GM12872 (cell line): ENCODE measurements around the gene RHOT2.

Experiments
- TF ChIP-seq, protein P1 (sequence below): IDR thresholded peaks from 3 replicates; pipeline ENCODE4 v1.5.1; 2011; ENCODE audit warnings: low read depth, mild to moderate bottlenecking, low read length, moderate library complexity; ENCODE audit not compliant: insufficient read depth

The RHOT2 gene

GRCh38 chr16:670485-671352 is 2.8 kb downstream of the RHOT2 start:
- TF ChIP-seq, protein P1, sequence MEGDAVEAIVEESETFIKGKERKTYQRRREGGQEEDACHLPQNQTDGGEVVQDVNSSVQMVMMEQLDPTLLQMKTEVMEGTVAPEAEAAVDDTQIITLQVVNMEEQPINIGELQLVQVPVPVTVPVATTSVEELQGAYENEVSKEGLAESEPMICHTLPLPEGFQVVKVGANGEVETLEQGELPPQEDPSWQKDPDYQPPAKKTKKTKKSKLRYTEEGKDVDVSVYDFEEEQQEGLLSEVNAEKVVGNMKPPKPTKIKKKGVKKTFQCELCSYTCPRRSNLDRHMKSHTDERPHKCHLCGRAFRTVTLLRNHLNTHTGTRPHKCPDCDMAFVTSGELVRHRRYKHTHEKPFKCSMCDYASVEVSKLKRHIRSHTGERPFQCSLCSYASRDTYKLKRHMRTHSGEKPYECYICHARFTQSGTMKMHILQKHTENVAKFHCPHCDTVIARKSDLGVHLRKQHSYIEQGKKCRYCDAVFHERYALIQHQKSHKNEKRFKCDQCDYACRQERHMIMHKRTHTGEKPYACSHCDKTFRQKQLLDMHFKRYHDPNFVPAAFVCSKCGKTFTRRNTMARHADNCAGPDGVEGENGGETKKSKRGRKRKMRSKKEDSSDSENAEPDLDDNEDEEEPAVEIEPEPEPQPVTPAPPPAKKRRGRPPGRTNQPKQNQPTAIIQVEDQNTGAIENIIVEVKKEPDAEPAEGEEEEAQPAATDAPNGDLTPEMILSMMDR = no peak

DNA sequence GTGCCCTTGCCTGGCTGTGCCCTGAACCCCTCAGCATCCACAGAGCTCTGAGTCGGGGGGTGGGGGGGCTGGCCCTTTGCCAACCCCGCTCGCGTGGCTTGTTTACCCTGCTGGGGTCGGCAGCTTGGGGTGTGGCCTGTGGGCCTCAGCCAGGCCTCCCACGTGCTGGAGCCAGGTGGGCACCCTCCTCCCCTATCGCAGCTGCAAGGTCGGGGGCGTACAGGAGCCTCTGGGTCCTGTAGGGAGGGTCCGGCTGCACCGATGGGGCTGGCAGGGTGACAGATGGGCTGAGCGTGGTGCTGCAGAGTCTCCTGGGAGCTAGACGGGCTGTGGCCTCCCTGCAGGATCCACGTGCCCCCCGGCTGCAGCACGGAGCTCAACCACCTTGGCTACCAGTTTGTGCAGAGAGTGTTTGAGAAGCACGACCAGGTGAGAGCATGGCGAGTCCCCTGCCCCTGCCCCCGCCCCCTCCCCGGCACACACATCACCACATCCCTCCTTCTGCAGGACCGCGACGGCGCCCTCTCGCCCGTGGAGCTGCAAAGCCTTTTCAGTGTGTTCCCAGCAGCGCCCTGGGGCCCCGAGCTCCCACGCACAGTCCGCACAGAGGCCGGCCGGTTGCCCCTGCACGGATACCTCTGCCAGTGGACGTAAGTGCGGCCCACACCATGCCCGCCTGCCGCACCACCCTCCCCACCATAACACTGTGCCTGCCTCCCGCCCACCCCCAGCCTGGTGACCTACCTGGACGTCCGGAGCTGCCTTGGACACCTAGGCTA is 3.6 kb downstream of the RHOT2 start:
- TF ChIP-seq, protein P1 = no peak

- TF ChIP-seq, protein P1 = no peak
Observed at GRCh38 chr16:672371-672770, 4.4 kb downstream of the RHOT2 start.

- TF ChIP-seq, protein P1 = no peak
Observed at GRCh38 chr16:672851-673250, 4.9 kb downstream of the RHOT2 start.

DNA sequence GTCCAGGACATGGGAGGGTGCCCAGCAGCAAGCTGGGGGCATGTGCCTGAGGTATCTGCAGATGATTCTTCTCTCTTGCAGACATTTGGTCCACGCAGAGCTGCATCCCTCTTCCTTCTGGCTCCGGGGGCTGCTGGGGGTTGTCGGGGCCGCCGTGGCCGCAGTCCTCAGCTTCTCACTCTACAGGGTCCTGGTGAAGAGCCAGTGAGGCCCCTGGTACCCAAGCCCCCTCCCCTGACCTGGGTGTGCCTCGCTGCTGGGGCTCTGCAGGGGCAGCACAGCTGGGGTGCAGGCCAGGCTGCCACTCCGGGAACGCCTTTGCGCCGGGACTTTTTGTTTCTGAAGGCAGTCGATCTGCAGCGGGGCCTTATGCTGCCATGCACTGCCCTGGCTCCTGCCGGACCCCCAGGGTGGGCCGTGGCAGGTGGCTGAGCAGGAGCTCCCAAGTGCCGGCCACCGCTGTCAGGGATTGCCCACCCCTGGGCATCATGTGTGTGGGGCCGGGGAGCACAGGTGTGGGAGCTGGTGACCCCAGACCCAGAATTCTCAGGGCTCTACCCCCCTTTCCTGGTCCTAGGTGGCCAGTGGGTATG is 5.6 kb downstream of the RHOT2 start:
- TF ChIP-seq, protein P1 = no peak

- TF ChIP-seq, protein P1 = no peak
Observed at GRCh38 chr16:674214-674881, 6.4 kb downstream of the RHOT2 start.
